HepG2 (cell line): ENCODE results near the gene SRP68. TPM values are rescaled to one million over a fixed set of nuclear protein-coding genes. Genes with fewer than 3 reads are reported as not detected.

Source experiments
- ATAC-seq: fragments of 200-7000 bp; cut with Tn5 transposase; 3 replicates; pipeline ENCODE4 v1.9.1; 2020; ENCODE audit warnings: mild to moderate bottlenecking, moderate library complexity
- BruUV-seq: library from RNA; stranded (reverse); fragments of 400-500 nt; replicated peaks from 2 replicates; lab custom pipeline; 2021; lab: Mats Ljungman, UMichigan
- CTCF ChIA-PET: fragments of 300-600 bp; formaldehyde crosslinking; extraction: SDS; loops from one replicate; lab custom pipeline; 2021; ENCODE audit warnings: low total read pairs, inconsistent platforms, low intra/inter-chr PET ratio; lab: Yijun Ruan, JAX
- POLR2A ChIA-PET: fragments of 350-600 bp; sonication (Branson Sonifier 250); formaldehyde crosslinking; loops from one replicate; lab custom pipeline; 2020; ENCODE audit warnings: antibody characterized with exemption, inconsistent platforms; lab: Yijun Ruan, JAX
- DNase-seq: peaks from one replicate; pipeline ENCODE4 v3.0.0-alpha.2; 2015; ENCODE audit warnings: low spot score
- FAIRE-seq: peaks from 3 replicates; lab custom pipeline; 2011; peaks lifted over from hg19 to GRCh38; lab: Jason Lieb, UNC
- H2AFZ ChIP-seq: one replicate; pipeline ENCODE4 v1.6.1; 2011; ENCODE audit warnings: low read length, inconsistent platforms
- H3K27ac ChIP-seq: fragments of 300-600 bp; 3 replicates; pipeline ENCODE4 v1.8.0; 2011; ENCODE audit warnings: mixed run types, mild to moderate bottlenecking, mixed read lengths, low read length, inconsistent platforms; ENCODE audit not compliant: insufficient read depth; ENCODE audit errors: extremely low read length
- H3K27me3 ChIP-seq, 2 experiments: fragments of 200-600 bp in 1 of 2; 2 replicates in 1 of 2; 3 replicates in 1 of 2; pipeline versions ENCODE4 v1.6.0 to v1.8.0; 2011; ENCODE audit warnings: low read length in 2 of 2, mild to moderate bottlenecking in 2 of 2, moderate library complexity in 2 of 2, inconsistent platforms in 1 of 2; ENCODE audit not compliant: insufficient read depth in 2 of 2, control insufficient read depth in 1 of 2
- H3K36me3 ChIP-seq, 2 experiments: fragments of 200-600 bp in 1 of 2; replicated peaks in 1 of 2; 2 replicates in 1 of 2; 3 replicates in 1 of 2; pipeline versions ENCODE4 v1.5.1 to v1.8.0; 2011; ENCODE audit warnings: low read length in 2 of 2, inconsistent platforms in 1 of 2; ENCODE audit not compliant: insufficient read depth in 2 of 2, control insufficient read depth in 1 of 2
- H3K4me1 ChIP-seq: 2 replicates; pipeline ENCODE4 v1.5.1; 2012; ENCODE audit warnings: low read length, inconsistent platforms; ENCODE audit not compliant: insufficient read depth
- H3K4me2 ChIP-seq: 2 replicates; pipeline ENCODE4 v1.6.0; 2011; ENCODE audit warnings: low read depth, low read length, inconsistent platforms
- H3K4me3 ChIP-seq, 3 experiments: fragments of 200-600 bp in 1 of 3; sonication (generic), shearing (Covaris generic) in 1 of 3; replicated peaks in 1 of 3; 2 replicates each; pipeline ENCODE4 v1.5.1; 2011 to 2016; ENCODE audit warnings: low read length in 3 of 3, inconsistent platforms in 2 of 3, low read depth in 2 of 3, mild to moderate bottlenecking in 2 of 3, control low read depth in 1 of 3, mixed read lengths in 1 of 3; ENCODE audit not compliant: insufficient read depth in 1 of 3
- H3K79me2 ChIP-seq: one replicate; pipeline ENCODE4 v1.6.1; 2011; ENCODE audit warnings: low read length, inconsistent platforms; ENCODE audit not compliant: insufficient read depth
- H3K9ac ChIP-seq: 2 replicates; pipeline ENCODE4 v1.6.0; 2011; ENCODE audit warnings: mild to moderate bottlenecking, low read depth, low read length, inconsistent platforms; ENCODE audit not compliant: insufficient read depth
- H3K9me3 ChIP-seq: 2 replicates; pipeline ENCODE4 v1.5.1; 2012; ENCODE audit warnings: mild to moderate bottlenecking, low read length
- H4K20me1 ChIP-seq: 2 replicates; pipeline ENCODE4 v1.6.0; 2011; ENCODE audit warnings: inconsistent platforms, mild to moderate bottlenecking, low read length, moderate library complexity; ENCODE audit not compliant: insufficient read depth
- BRCA1 ChIP-seq: sonication (generic); formaldehyde crosslinking; IDR thresholded peaks from 2 replicates; pipeline ENCODE4 v1.4.0; 2020; ENCODE audit warnings: missing genetic modification reagents
- DNMT1 ChIP-seq: sonication (generic); formaldehyde crosslinking; IDR thresholded peaks from 2 replicates; pipeline ENCODE4 v1.5.1; 2020; ENCODE audit warnings: mild to moderate bottlenecking, missing genetic modification reagents
- STAG1 ChIP-seq: sonication (generic); formaldehyde crosslinking; IDR thresholded peaks from 2 replicates; pipeline ENCODE4 v1.4.0; 2020; ENCODE audit warnings: missing genetic modification reagents
- THAP9 ChIP-seq: sonication (generic); formaldehyde crosslinking; IDR thresholded peaks from 2 replicates; pipeline ENCODE4; 2020; ENCODE audit warnings: missing genetic modification reagents, mild to moderate bottlenecking, borderline replicate concordance
- ZBTB10 ChIP-seq: sonication (generic); formaldehyde crosslinking; IDR thresholded peaks from 2 replicates; pipeline ENCODE4 v1.4.0; 2020; ENCODE audit warnings: missing genetic modification reagents, borderline replicate concordance
- ZNF263 ChIP-seq: sonication (generic); formaldehyde crosslinking; IDR thresholded peaks from 2 replicates; pipeline ENCODE4 v1.4.0; 2020; ENCODE audit warnings: missing genetic modification reagents
- ZNF567 ChIP-seq: sonication (generic); formaldehyde crosslinking; IDR thresholded peaks from 2 replicates; pipeline ENCODE4 v1.8.1; 2023; ENCODE audit warnings: mild to moderate bottlenecking, missing genetic modification reagents, borderline replicate concordance
- ZNF710 ChIP-seq: sonication (generic); formaldehyde crosslinking; IDR thresholded peaks from 2 replicates; pipeline ENCODE4 v1.5.0; 2020; ENCODE audit warnings: mild to moderate bottlenecking, missing genetic modification reagents, borderline replicate concordance
- ZNF800 ChIP-seq: sonication (generic); formaldehyde crosslinking; IDR thresholded peaks from 2 replicates; pipeline ENCODE4 v1.4.0; 2020; ENCODE audit warnings: missing genetic modification reagents
- ZNF879 ChIP-seq: sonication (generic); formaldehyde crosslinking; IDR thresholded peaks from 2 replicates; pipeline ENCODE4 v1.8.1; 2023; ENCODE audit warnings: missing genetic modification reagents
- ZSCAN25 ChIP-seq: sonication (generic); formaldehyde crosslinking; IDR thresholded peaks from 2 replicates; pipeline ENCODE4 v1.8.0; 2022; ENCODE audit warnings: mild to moderate bottlenecking, missing genetic modification reagents
- WGBS: methylation state at CpG from one replicate; pipeline ENCODE4 v1.1.6; 2017; ENCODE audit warnings: low lambda C conversion rate; 5-methylcytosine and 5-hydroxymethylcytosine counted together
- in situ Hi-C: cut with HindIII; loops from 2 replicates; pipeline ENCODE4 v1.10.0; 2017; ENCODE audit warnings: low pct_unique_long_range_greater_than_20kb; ENCODE audit not compliant: extremely low pct_ligation_motif_present
- intact Hi-C: fragments of 100-400 bp; cut with micrococcal nuclease; formaldehyde crosslinking; loops from one replicate; pipeline ENCODE4 v1.10.0; 2022; ENCODE audit not compliant: unreplicated experiment
- polyA plus RNA-seq, 8 experiments: library from polyadenylated mRNA; depleted of rRNA in 3 of 8; stranded (reverse) in 7 of 8; unstranded in 1 of 8; fragments of >200 nt; fragmentation: Illumina TruSeq in 4 of 8; extraction: Trizol in 4 of 8; gene quantifications; 2 replicates each; pipeline versions ENCODE4 v1.2.1 to v1.2.3, GENCODE V29; 2011 to 2016; ENCODE audit warnings: low read depth in 4 of 8, missing spikeins in 1 of 8, mixed read lengths in 1 of 8; ENCODE audit not compliant: insufficient read depth in 1 of 8
- total RNA-seq, 5 experiments: library from RNA; depleted of rRNA; stranded (reverse); fragments of >200 nt; fragmentation: Illumina TruSeq; extraction: Trizol; gene quantifications; 2 replicates each; pipeline ENCODE4 v1.2.3, GENCODE V29; 2016; ENCODE audit warnings: low read depth in 1 of 5

SRP68 gene
- total and polyA plus RNA-seq, 2 of the 13 experiments (the other 11 are each of a cell fraction or from before 2014, with no cell fraction given), result 39.8 to 74.3 TPM

GRCh38 chr17:76074390-76075363, 2.4 kb upstream of the SRP68 start, which contains the start of gene GALR2:
TSS of gene GALR2 (plus strand) at chr17:76074781. CDS start at chr17:76074884, 103 bp downstream.
- H3K4me1 ChIP-seq, result peaks cover 56% of the 10 kb centered on the region
- peak within 1 kb of the TSS; percentile 53 to 71 (median 55) for H3K4me3 ChIP-seq
- ATAC-seq (peak; percentile 21), FAIRE-seq (no peak), DNase-seq (no peak)
- CTCF ChIA-PET, result no interaction called here
- BruUV-seq, result no TSS peak
- H3K79me2 ChIP-seq, result peaks cover 24% of the 10 kb centered on the region
- peak within 1 kb of the TSS; percentile 75 for H3K4me2 ChIP-seq
- H4K20me1 ChIP-seq, result peaks cover 10% of the 10 kb centered on the region; the same call in 1 of the 2 replicates
- no peak within 1 kb of the TSS for H3K27ac ChIP-seq
- peak within 1 kb of the TSS; percentile 18; the same call in 1 of the 2 replicates for H3K9ac ChIP-seq
- in situ Hi-C loops, result no loop called here
- no peak within 1 kb of the TSS for H2AFZ ChIP-seq
- 15% methylated on average over 16 of the region's 92 CpGs for WGBS
- H3K9me3 ChIP-seq, result no peaks in the 10 kb centered on the region
- POLR2A ChIA-PET, result interaction anchor here (1.5 kb wide), 1 partner anchor 29 kb away, joined by 5 read pairs; the partner anchor contains the start of gene EXOC7
- intact Hi-C loops, result no loop called here
- no peaks in the 10 kb centered on the region for H3K36me3 ChIP-seq
- peaks cover 24 to 57% of the 10 kb centered on the region in 2 experiments; a peak in 4 of 5 replicates for H3K27me3 ChIP-seq
- peak; percentile 21; the same call in 1 of the 2 replicates for TF ChIP-seq THAP9 (CRISPR knock-in tag)
- TF ChIP-seq ZBTB10 (CRISPR knock-in tag), result no peak
- peak; percentile 55; the same call in 1 of the 2 replicates for TF ChIP-seq DNMT1 (CRISPR knock-in tag)
- peak; percentile 96 for TF ChIP-seq ZNF800
- TF ChIP-seq ZNF879 (CRISPR knock-in tag), result no peak
- peak; percentile 60; the same call in 1 of the 2 replicates for TF ChIP-seq ZNF710 (CRISPR knock-in tag)
- peak; percentile 34; the same call in 1 of the 2 replicates for TF ChIP-seq ZSCAN25 (CRISPR knock-in tag)
- TF ChIP-seq ZNF263 (CRISPR knock-in tag), result peak; percentile 90
- TF ChIP-seq STAG1 (CRISPR knock-in tag), result no peak
- no peak for TF ChIP-seq ZNF567 (CRISPR knock-in tag)
- TF ChIP-seq BRCA1 (CRISPR knock-in tag), result no peak
